Measurements from ENCODE around the gene BRSK1.
"Not testable (repeated sequence)": the region's sequence is repeated elsewhere in the genome, so short reads cannot be mapped to it uniquely, and the experiment has no call there.

The BRSK1 gene

GRCh38 chr19:55304279-55304978 is 20.6 kb downstream of the BRSK1 start:
- no peak for DNase-seq (ENCODE audit: low read depth)

GRCh38 chr19:55304980-55305379 is 21.2 kb downstream of the BRSK1 start:
- no peak for DNase-seq (ENCODE audit: low read depth)

GRCh38 chr19:55305491-55305890 is 21.7 kb downstream of the BRSK1 start:
- DNase-seq (ENCODE audit: low read depth), result peak; percentile 41

GRCh38 chr19:55305983-55306562 is 22.3 kb downstream of the BRSK1 start:
- DNase-seq (ENCODE audit: low read depth), result no peak

GRCh38 chr19:55306712-55307111 is 22.9 kb downstream of the BRSK1 start:
- DNase-seq (ENCODE audit: low read depth), result no peak

- no peak for DNase-seq (ENCODE audit: low read depth)
These were observed 24.5 kb downstream of the BRSK1 start for GRCh38 chr19:55308281-55308680.

- DNase-seq (ENCODE audit: low read depth), result no peak
These were observed 25.7 kb downstream of the BRSK1 start for GRCh38 chr19:55309448-55309847.

GRCh38 chr19:55310498-55310897 is 26.7 kb downstream of the BRSK1 start:
- no peak for DNase-seq (ENCODE audit: low read depth)

- DNase-seq (ENCODE audit: low read depth), result no peak
These were observed 27.6 kb downstream of the BRSK1 start for GRCh38 chr19:55311397-55311796.

- DNase-seq (ENCODE audit: low read depth), result no peak
These were observed 28.0 kb downstream of the BRSK1 start for GRCh38 chr19:55311797-55312196.

- DNase-seq (ENCODE audit: low read depth), result no peak
These were observed 29.1 kb downstream of the BRSK1 start for GRCh38 chr19:55312621-55313512.

- DNase-seq (ENCODE audit: low read depth), result no peak
These were observed 30.6 kb downstream of the BRSK1 start for GRCh38 chr19:55314396-55314795.

GRCh38 chr19:55315956-55316525 is 32.2 kb downstream of the BRSK1 start:
- no peak for DNase-seq (ENCODE audit: low read depth)

GRCh38 chr19:55316646-55317045 is 32.8 kb downstream of the BRSK1 start:
- DNase-seq (ENCODE audit: low read depth), result no peak

- DNase-seq (ENCODE audit: low read depth), result no peak
These were observed 36.0 kb downstream of the BRSK1 start for GRCh38 chr19:55319785-55320184.

GRCh38 chr19:55320844-55321419 is 37.1 kb downstream of the BRSK1 start:
- DNase-seq (ENCODE audit: low read depth), result no peak

- DNase-seq (ENCODE audit: low read depth), result no peak
These were observed 37.8 kb downstream of the BRSK1 start for GRCh38 chr19:55321466-55322137.

- DNase-seq (ENCODE audit: low read depth), result no peak
These were observed 38.5 kb downstream of the BRSK1 start for GRCh38 chr19:55322204-55322885.

GRCh38 chr19:55324662-55325061 is 40.9 kb downstream of the BRSK1 start:
- DNase-seq (ENCODE audit: low read depth), result no peak

GRCh38 chr19:55325172-55325571 is 41.4 kb downstream of the BRSK1 start, which contains the start of gene TMEM150B:
TSS of gene TMEM150B (minus strand) at chr19:55325341. CDS start at chr19:55321036, 4,305 bp downstream.
- DNase-seq (ENCODE audit: low read depth), result no peak

GRCh38 chr19:55328774-55329318 is 45.0 kb downstream of the BRSK1 start:
- not testable (repeated sequence) for DNase-seq (ENCODE audit: low read depth)
